ENCODE results near the gene SF1. TPM values are rescaled to one million over a fixed set of nuclear protein-coding genes. Genes with fewer than 3 reads are reported as not detected.
"Not testable (repeated sequence)": the region's sequence is repeated elsewhere in the genome, so short reads cannot be mapped to it uniquely, and the experiment has no call there.

Gene SF1
- total and polyA plus RNA-seq, 2 donors (not counting 3 experiments of a cell fraction or from before 2014, with no cell fraction given), result 95.0 to 342 TPM

- Histone ChIP-seq H3K27ac (ENCODE audit: insufficient read depth, low read depth, low read length) (no peak overlapping the region), H3K4me1 (ENCODE audit: control insufficient read depth, extremely low read depth, insufficient read depth, low read length) (no peaks in the 10 kb centered on the region), H3K9me1 (replicated peaks; ENCODE audit: control insufficient read depth, extremely low read depth, insufficient read depth, low read length) (no peaks in the 10 kb centered on the region), H2AFZ (ENCODE audit: low read depth, low read length) (no peak overlapping the region), H4K20me1 (replicated peaks; ENCODE audit: control insufficient read depth, extremely low read depth, insufficient read depth, low read length) (no peaks in the 10 kb centered on the region), H3K9ac (replicated peaks; ENCODE audit: extremely low read depth, insufficient read depth, low read length) (no peak overlapping the region), H3K27me3 (ENCODE audit: control insufficient read depth in 2 of 2, insufficient read depth in 2 of 2, low read length in 2 of 2) (no peaks in the 10 kb centered on the region), H3K36me3 (ENCODE audit: control insufficient read depth in 2 of 2, extremely low read depth in 1 of 2, insufficient read depth in 2 of 2, low read length in 2 of 2) (no peaks in the 10 kb centered on the region), H3K79me2 (ENCODE audit: control insufficient read depth, insufficient read depth, low read length) (no peaks in the 10 kb centered on the region), H3K4me3 (replicated peaks in 1 of 3; ENCODE audit: insufficient read depth in 1 of 3, low read depth in 1 of 3, low read length in 3 of 3) (no peak overlapping the region), H3K9me3 (replicated peaks; ENCODE audit: control insufficient read depth, insufficient read depth, low read length) (no peaks in the 10 kb centered on the region), H3K4me2 (ENCODE audit: insufficient read depth, low read length) (no peak overlapping the region)
- DNase-seq (ENCODE audit: low read depth, low spot score), result no peak
- TF ChIP-seq FOS (IDR thresholded peaks at IDR 0.05; ENCODE audit: borderline replicate concordance, insufficient read depth, low read length), result no peak
- TF ChIP-seq EZH2 (IDR thresholded peaks at IDR 0.05; ENCODE audit: borderline replicate concordance, low read depth, low read length, severe bottlenecking), result no peak
- no peak for TF ChIP-seq MAX (IDR thresholded peaks at IDR 0.05; ENCODE audit: insufficient read depth, insufficient read length)
- TF ChIP-seq GATA2 (IDR thresholded peaks at IDR 0.05; ENCODE audit: insufficient read depth, insufficient read length, low read depth, low read length), result no peak
- no peak for TF ChIP-seq POLR2AphosphoS5 (IDR thresholded peaks at IDR 0.05; ENCODE audit: insufficient read depth, low read depth, low read length)
- TF ChIP-seq POLR2A (IDR thresholded peaks at IDR 0.05; ENCODE audit: low read depth, low read length), result no peak
- no peak for TF ChIP-seq CTCF (IDR thresholded peaks at IDR 0.05; ENCODE audit: extremely low read depth in 1 of 2, insufficient read depth in 1 of 2, low read depth in 1 of 2, low read length in 2 of 2)
- no peak for TF ChIP-seq MYC (IDR thresholded peaks at IDR 0.05; ENCODE audit: low read depth, low read length)
- no peak for TF ChIP-seq JUN (IDR thresholded peaks at IDR 0.05; ENCODE audit: borderline replicate concordance, insufficient read depth, insufficient read length, low read depth)
- intact Hi-C loops (cut with micrococcal nuclease) (no loop called here), dilution Hi-C loops (cut with MboI; ENCODE audit: extremely low pct_ligation_motif_present, low sequenced_read_pairs) (no loop called here)
- FAIRE-seq, result no peak
- ChIA-PET POLR2A (no interaction called here), CTCF (no interaction called here)
- BruUV-seq (replicated peaks), result no TSS peak
Observed at GRCh38 chr11:64817476-64817875, 39.1 kb upstream of the SF1 start.

GRCh38 chr11:64815433-64815832, 37.1 kb upstream of the SF1 start:
- POLR2A ChIA-PET; H3K27ac ChIP-seq (ENCODE audit: insufficient read depth, low read depth, low read length); H3K9ac ChIP-seq (replicated peaks; ENCODE audit: extremely low read depth, insufficient read depth, low read length); H3K4me3 ChIP-seq (replicated peaks in 1 of 3; ENCODE audit: insufficient read depth in 1 of 3, low read depth in 1 of 3, low read length in 3 of 3); H2AFZ ChIP-seq (ENCODE audit: low read depth, low read length); H3K36me3 ChIP-seq (ENCODE audit: control insufficient read depth in 2 of 2, extremely low read depth in 1 of 2, insufficient read depth in 2 of 2, low read length in 2 of 2); H3K79me2 ChIP-seq (ENCODE audit: control insufficient read depth, insufficient read depth, low read length); H4K20me1 ChIP-seq (replicated peaks; ENCODE audit: control insufficient read depth, extremely low read depth, insufficient read depth, low read length); BruUV-seq (replicated peaks); H3K9me3 ChIP-seq (replicated peaks; ENCODE audit: control insufficient read depth, insufficient read depth, low read length); DNase-seq (ENCODE audit: low read depth, low spot score); intact Hi-C loops (cut with micrococcal nuclease); dilution Hi-C loops (cut with MboI; ENCODE audit: extremely low pct_ligation_motif_present, low sequenced_read_pairs); H3K4me1 ChIP-seq (ENCODE audit: control insufficient read depth, extremely low read depth, insufficient read depth, low read length); H3K9me1 ChIP-seq (replicated peaks; ENCODE audit: control insufficient read depth, extremely low read depth, insufficient read depth, low read length); H3K4me2 ChIP-seq (ENCODE audit: insufficient read depth, low read length); H3K27me3 ChIP-seq (ENCODE audit: control insufficient read depth in 2 of 2, insufficient read depth in 2 of 2, low read length in 2 of 2); CTCF ChIA-PET; FAIRE-seq: not testable (repeated sequence)

All from endothelial cell of umbilical vein (primary cell).